HepG2 (cell line): ENCODE measurements around the gene SVOPL. TPM values are rescaled to one million over a fixed set of nuclear protein-coding genes. Genes with fewer than 3 reads are reported as not detected.

Source experiments
- ARNT2 ChIP-seq: sonication (generic); formaldehyde crosslinking; IDR thresholded peaks from 2 replicates; pipeline ENCODE4 v1.8.0; 2022; ENCODE audit warnings: mild to moderate bottlenecking, low read depth, missing genetic modification reagents, moderate library complexity
- BRF2 ChIP-seq: sonication (generic); formaldehyde crosslinking; IDR thresholded peaks from 2 replicates; pipeline ENCODE4 v1.8.1; 2022; ENCODE audit warnings: mild to moderate bottlenecking, missing genetic modification reagents
- DRAP1 ChIP-seq: IDR thresholded peaks from 2 replicates; pipeline ENCODE4 v1.6.1; 2016; ENCODE audit warnings: missing genetic modification reagents, missing compliant biosample characterization
- GABPA ChIP-seq, 2 experiments: IDR thresholded peaks; 2 replicates each; pipeline ENCODE4 v1.6.1; 2011 to 2016; ENCODE audit warnings: low read depth in 2 of 2, low read length in 1 of 2, missing biosample characterization in 1 of 2, missing genetic modification characterization in 1 of 2
- HNF4A ChIP-seq: sonication (generic); formaldehyde crosslinking; IDR thresholded peaks from 2 replicates; pipeline ENCODE4 v1.4.0; 2020; ENCODE audit warnings: missing genetic modification reagents
- PAXIP1 ChIP-seq: sonication (generic); formaldehyde crosslinking; conservative IDR thresholded peaks from 2 replicates; pipeline ENCODE4 v1.4.0; 2020; ENCODE audit warnings: mild to moderate bottlenecking, missing genetic modification reagents, moderate library complexity
- PLRG1 ChIP-seq: fragments of 450-650 bp; conservative IDR thresholded peaks from 2 replicates; pipeline ENCODE4 v1.6.1; 2016
- POGZ ChIP-seq: sonication (generic); formaldehyde crosslinking; IDR thresholded peaks from 2 replicates; pipeline ENCODE4 v1.4.0; 2020; ENCODE audit warnings: mild to moderate bottlenecking, missing genetic modification reagents
- RAD21 ChIP-seq: fragments of 450-650 bp; formaldehyde crosslinking; IDR thresholded peaks from 2 replicates; pipeline ENCODE4 v1.5.0; 2020; ENCODE audit warnings: mild to moderate bottlenecking
- SNAPC2 ChIP-seq: sonication (generic); formaldehyde crosslinking; IDR thresholded peaks from 2 replicates; pipeline ENCODE4 v1.8.1; 2022; ENCODE audit warnings: mild to moderate bottlenecking, missing genetic modification reagents
- SNRNP70 ChIP-seq: fragments of 200-400 bp; formaldehyde crosslinking; IDR thresholded peaks from 2 replicates; pipeline ENCODE4 v1.6.1; 2017; ENCODE audit warnings: mild to moderate bottlenecking, low read depth, low read length, moderate library complexity
- SOX13 ChIP-seq, 3 experiments: fragments of 450-650 bp in 1 of 3; sonication (generic) in 1 of 3; formaldehyde crosslinking in 1 of 3; IDR thresholded peaks in 2 of 3; conservative IDR thresholded peaks in 1 of 3; 2 replicates each; pipeline versions ENCODE4 v1.5.0 to v1.6.1; 2016 to 2020; ENCODE audit warnings: antibody characterized with exemption in 1 of 3, mild to moderate bottlenecking in 1 of 3, missing compliant biosample characterization in 1 of 3, missing genetic modification reagents in 1 of 3, moderate library complexity in 1 of 3
- TARDBP ChIP-seq: sonication (generic); formaldehyde crosslinking; IDR thresholded peaks from 2 replicates; pipeline ENCODE4 v1.8.0; 2022; ENCODE audit warnings: mild to moderate bottlenecking, missing genetic modification reagents
- TCF7 ChIP-seq: sonication (generic); IDR thresholded peaks from 2 replicates; pipeline ENCODE4 v1.6.1; 2016; ENCODE audit warnings: antibody characterized with exemption, low read depth
- TFDP1 ChIP-seq: IDR thresholded peaks from 2 replicates; pipeline ENCODE4 v1.6.1; 2016; ENCODE audit warnings: missing compliant biosample characterization, missing genetic modification reagents, borderline replicate concordance
- ZNF12 ChIP-seq: sonication (generic); formaldehyde crosslinking; IDR thresholded peaks from 2 replicates; pipeline ENCODE4 v1.5.0; 2020; ENCODE audit warnings: missing genetic modification reagents
- ZNF280D ChIP-seq: sonication (generic); formaldehyde crosslinking; IDR thresholded peaks from 2 replicates; pipeline ENCODE4 v1.5.1; 2020; ENCODE audit warnings: mild to moderate bottlenecking, missing genetic modification reagents
- ZNF343 ChIP-seq: sonication (generic); formaldehyde crosslinking; IDR thresholded peaks from 2 replicates; pipeline ENCODE4 v1.4.0; 2020; ENCODE audit warnings: mild to moderate bottlenecking, missing genetic modification reagents
- ZNF792 ChIP-seq: IDR thresholded peaks from 2 replicates; pipeline ENCODE4 v1.6.1; 2016
- polyA plus RNA-seq, 8 experiments: library from polyadenylated mRNA; depleted of rRNA in 3 of 8; stranded (reverse) in 7 of 8; unstranded in 1 of 8; fragments of >200 nt; fragmentation: Illumina TruSeq in 4 of 8; extraction: Trizol in 4 of 8; gene quantifications; 2 replicates each; pipeline versions ENCODE4 v1.2.1 to v1.2.3, GENCODE V29; 2011 to 2016; ENCODE audit warnings: low read depth in 4 of 8, missing spikeins in 1 of 8, mixed read lengths in 1 of 8; ENCODE audit not compliant: insufficient read depth in 1 of 8
- total RNA-seq, 5 experiments: library from RNA; depleted of rRNA; stranded (reverse); fragments of >200 nt; fragmentation: Illumina TruSeq; extraction: Trizol; gene quantifications; 2 replicates each; pipeline ENCODE4 v1.2.3, GENCODE V29; 2016; ENCODE audit warnings: low read depth in 1 of 5

Gene SVOPL
- total and polyA plus RNA-seq, 2 of the 13 experiments (the other 11 are each of a cell fraction or from before 2014, with no cell fraction given): not detected

- TF ChIP-seq BRF2 (no peak), ARNT2 (CRISPR knock-in tag) (no peak), ZNF12 (CRISPR knock-in tag) (peak; percentile 73; the same call in 1 of the 2 replicates), TFDP1 (CRISPR knock-in tag) (peak; percentile 41; the same call in 1 of the 2 replicates), PAXIP1 (CRISPR knock-in tag) (peak; percentile 91), ZNF280D (CRISPR knock-in tag) (peak; percentile 83; the same call in 1 of the 2 replicates), POGZ (CRISPR knock-in tag) (peak; percentile 94), SOX13 (IDR thresholded peaks at IDR 0.05) (peak; percentile 85), SOX13 (CRISPR knock-in tag; conservative IDR thresholded peaks at IDR 0.05 in 1 of 2, IDR thresholded peaks at IDR 0.05 in 1 of 2) (peak in 1 of 2 experiments; percentile 96; a peak in 2 of 4 replicates), ZNF343 (peak; percentile 49; the same call in 1 of the 2 replicates), PLRG1 (no peak), ZNF792 (peak; percentile 92), TARDBP (CRISPR knock-in tag) (peak; percentile 90), RAD21 (CRISPR knock-in tag) (0 out of 2 replicates have a peak, but pooled peaks have one; percentile 4), GABPA (IDR thresholded peaks at IDR 0.05; ENCODE audit: low read depth, low read length) (no peak), GABPA (CRISPR knock-in tag; IDR thresholded peaks at IDR 0.05; ENCODE audit: low read depth) (peak; percentile 47; the same call in 1 of the 2 replicates), DRAP1 (CRISPR knock-in tag) (peak; percentile 69; the same call in 1 of the 2 replicates), SNRNP70 (no peak), TCF7 (peak; percentile 72), SNAPC2 (CRISPR knock-in tag) (peak; percentile 69; the same call in 1 of the 2 replicates), HNF4A (CRISPR knock-in tag) (peak; percentile 48; the same call in 1 of the 2 replicates)
These were observed 135.6 kb downstream of the SVOPL start (continued) for GRCh38 chr7:138565451-138566114.
